ENCODE measurements around the gene AGAP1. TPM values are rescaled to one million over a fixed set of nuclear protein-coding genes. Genes with fewer than 3 reads are reported as not detected.
A peak's percentile ranks its signal among the peaks of the same experiment; 100 is the strongest.

Gene AGAP1
- polyA plus RNA-seq, 10 donors = 24.0 to 34.1 (median 27.4) TPM

DNA sequence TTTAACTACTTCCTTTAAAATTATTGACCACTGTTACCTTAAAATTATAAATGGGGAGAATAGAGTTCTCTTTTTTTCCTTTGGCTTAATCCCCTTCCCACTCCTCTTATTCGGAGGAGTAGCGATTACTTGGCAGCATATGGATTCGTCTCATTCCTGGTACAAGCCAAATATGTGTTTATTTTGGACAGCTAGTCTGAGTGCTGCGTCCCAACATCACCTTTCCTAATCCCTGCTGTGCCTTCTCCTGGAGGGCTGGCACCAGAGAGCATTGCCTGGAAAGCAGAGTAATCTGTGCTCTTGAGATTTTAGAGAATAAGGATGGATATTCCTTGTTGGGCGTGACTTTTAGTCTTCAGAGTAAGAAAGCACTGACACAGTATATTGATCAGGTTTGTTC lies 185.6 kb downstream of the AGAP1 start:
- no peak for DNase-seq

DNA sequence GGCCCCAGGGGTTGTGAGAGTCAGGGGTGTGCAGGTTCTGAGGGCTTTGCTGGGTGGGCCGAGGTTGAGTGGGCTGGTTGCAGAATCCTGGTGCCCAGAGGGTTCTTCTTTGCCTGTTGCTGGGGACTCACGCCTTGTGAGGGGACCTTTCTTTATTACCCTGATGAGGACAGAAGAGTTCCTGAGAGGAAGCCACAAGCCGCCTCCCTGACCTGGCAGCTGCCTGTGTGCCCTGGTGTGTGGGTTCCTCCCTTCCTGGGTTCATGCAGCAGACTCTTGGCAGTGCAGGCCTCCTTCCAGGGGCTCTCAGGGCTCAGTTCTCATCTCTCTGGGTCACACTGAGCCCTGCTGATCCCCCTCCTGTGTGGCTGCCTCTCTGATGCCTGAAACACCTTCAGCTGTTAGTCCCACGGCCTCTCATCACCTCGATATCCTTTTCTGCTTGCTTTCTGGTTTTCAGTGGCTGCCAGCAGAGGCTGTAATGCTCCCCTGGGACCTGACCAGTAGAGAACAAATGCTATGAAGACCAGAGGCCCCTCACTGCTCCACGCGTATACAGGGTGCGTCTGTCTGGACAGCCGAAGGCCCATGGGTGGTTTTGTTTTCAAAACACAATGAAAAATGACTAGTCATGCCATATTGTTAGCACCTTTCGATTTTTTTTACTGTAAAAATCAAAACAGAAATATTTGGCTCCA lies 191.3 kb downstream of the AGAP1 start:
- DNase-seq = no peak

GRCh38 chr2:235688511-235689426 lies 194.9 kb downstream of the AGAP1 start:
- DNase-seq = no peak

DNA sequence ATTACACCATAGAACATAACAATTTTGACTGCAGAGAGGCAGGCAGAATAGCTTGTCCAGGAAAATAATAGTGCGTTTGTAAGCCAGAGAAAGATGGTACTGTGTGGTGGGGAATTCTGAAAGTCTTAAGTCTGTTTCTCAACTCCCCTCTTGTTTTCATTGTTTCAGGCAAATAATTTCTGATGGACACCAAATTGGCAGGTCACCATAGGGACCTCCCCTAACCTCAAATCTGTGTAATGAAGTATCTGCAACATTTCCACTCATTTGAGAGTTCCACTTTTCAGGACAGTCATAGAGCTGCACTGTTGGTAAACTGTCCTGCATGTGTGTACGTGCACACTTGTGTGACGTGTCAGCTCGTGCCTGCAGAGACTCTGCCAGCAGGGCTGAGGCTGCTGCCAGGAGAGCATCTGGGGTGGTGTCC lies 195.6 kb downstream of the AGAP1 start:
- DNase-seq = no peak

DNA sequence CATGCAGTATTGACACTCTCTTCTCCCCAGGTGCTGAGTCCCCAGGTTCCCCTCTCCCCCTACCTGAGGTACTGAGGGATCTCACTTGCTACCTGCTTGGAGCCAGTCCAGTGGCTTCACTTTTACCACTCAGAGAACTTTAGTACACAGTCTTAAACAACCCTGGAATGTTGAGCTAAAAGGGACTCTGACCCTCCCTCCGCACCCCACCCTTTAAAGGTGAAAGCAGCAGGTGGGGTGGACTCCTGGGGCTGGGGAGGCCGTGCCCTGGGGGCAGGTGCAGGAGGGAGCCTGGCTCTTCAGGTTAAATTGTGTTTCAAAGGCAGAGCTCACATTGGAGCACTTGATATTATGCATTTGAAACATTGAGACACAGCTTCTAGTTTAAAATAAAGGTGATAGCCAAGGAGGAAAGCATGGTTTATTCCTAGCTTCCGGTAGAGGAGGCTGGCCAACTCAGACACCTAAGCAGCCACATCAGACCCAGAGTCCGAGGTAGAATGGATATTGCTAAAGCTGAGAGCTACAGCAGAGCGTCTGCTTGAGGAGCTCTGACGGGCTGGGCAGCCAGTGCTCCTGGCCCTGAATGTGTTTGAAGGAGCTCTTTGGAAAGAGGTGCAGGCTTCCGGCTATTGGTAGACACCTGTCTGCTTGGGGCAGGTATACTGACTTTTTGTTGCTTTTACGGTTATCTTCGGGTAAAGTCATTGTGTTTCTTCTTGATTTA lies 196.4 kb downstream of the AGAP1 start:
- DNase-seq = no peak

DNA sequence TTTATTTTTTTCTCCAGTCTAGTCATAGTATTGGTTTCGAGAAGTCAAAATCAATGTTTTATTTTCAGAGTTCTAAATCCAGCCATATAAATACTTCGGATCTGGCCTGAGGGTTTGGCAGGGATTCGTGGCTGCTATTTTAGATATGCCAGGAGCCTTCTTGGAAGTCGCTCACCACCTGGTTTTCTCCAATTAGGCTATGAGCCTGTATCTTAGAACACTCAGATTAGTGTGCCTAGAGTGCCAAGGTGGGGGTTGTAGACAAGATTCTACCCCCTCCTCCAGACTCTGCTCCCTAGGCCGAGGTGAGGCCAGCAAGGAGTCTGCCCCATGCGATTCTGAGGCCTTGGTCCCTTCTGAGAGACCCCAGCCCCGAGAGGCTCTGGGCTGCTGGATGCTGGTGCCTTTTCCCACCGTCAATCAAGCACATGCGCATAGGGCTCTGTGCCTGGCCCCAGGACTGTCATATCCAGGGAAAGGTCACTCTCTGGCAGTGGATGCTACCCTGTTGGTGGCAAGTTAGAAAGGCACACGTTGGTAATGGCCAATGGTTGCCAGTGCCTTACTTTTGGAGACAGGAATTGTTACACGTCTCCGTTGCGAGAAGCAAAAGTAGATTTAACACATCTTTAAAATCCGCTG lies 197.1 kb downstream of the AGAP1 start:
- DNase-seq = no peak

DNA sequence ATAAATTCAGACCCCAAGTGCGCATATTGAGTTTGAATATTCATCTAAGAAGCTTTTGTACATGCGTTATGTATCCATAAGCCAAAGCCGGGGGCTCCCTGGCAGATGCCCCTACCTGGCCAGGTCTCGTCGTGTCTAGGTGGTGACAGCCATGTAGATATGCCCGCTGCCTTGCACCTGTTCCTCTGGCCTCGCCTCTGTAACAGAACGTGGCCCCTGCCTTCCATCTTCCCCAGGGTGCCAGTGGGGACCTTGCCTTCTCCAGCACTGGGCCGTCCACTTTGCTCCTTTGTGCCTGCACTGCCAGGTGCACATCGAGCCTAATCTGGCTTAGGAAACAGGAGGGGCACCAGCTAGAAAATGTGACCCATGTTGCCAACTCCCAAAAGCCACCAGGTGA lies 198.2 kb downstream of the AGAP1 start:
- DNase-seq = no peak

DNA sequence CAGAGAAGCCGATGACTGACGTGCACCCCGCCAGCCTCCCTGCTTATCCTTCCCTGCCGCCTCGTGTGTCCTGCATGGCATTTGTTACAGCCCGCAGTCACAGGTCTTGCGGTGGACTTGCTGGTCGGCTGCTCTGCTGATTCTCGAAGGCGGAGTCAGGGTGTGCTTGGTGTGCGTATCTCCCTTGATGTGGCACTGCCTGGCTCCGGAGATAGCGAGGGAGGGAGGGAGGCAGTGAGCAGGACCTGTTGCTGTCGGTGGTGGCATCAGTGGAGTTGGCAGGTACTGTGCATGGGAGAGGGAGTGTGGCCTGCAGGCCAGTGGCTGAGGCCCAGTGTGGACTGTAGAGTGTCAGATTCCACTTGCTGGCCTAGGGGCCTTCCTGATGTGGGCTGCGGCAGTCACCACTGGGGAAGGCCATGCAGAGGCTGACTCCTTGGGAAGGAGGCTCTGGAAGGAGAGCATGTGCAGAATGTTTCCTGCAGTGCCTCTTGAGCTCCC lies 198.9 kb downstream of the AGAP1 start:
- no peak for DNase-seq

DNA sequence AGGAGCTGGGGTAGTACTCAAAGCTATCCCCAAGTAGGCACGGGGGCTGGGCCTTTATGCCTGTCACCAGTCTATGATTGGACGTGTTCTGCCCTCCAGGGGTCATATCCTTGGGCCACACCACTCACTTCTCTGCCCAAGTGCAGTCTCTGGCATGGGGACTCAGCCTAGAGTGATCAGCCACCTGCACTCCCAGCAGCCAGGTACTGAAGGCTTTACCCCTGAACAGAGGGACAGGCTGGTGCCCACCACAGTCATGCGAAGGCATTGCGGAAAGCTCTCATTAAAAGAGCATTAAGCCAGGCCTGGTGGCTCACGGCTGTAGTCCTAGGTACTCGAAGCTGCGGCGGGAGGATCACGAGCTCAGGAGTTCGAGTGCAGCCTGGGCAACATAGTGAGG lies 199.4 kb downstream of the AGAP1 start:
- DNase-seq = no peak

- no peak for DNase-seq
Observed at GRCh38 chr2:235694721-235695601, 201.1 kb downstream of the AGAP1 start.

- DNase-seq = no peak
Observed at GRCh38 chr2:235695602-235695895, 201.7 kb downstream of the AGAP1 start.

DNA sequence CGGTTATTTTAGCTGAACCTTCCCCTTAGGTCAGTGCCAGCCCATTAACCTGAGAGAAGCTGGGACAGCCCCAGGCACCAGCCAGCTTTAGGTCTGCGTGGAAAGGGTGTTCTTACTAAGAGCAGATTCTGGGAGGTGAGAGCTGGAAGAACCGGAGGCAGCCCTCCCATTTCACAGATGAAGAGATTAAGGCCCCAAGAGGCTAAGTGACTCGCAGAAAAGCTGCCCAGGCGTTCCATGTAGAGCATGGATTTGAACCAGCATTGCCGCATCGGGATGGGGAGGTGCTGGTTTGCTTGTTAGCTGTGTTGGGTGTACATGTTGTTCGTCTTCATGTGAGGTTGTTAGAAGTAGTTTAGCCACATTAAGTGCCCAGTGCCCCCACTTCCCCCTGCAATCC lies 203.2 kb downstream of the AGAP1 start:
- no peak for DNase-seq

- DNase-seq = peak in 1 of 3 donors; percentile 50
Observed at GRCh38 chr2:235698028-235698427, 204.2 kb downstream of the AGAP1 start.

- DNase-seq = no peak
Observed at GRCh38 chr2:235698491-235698890, 204.6 kb downstream of the AGAP1 start.

DNA sequence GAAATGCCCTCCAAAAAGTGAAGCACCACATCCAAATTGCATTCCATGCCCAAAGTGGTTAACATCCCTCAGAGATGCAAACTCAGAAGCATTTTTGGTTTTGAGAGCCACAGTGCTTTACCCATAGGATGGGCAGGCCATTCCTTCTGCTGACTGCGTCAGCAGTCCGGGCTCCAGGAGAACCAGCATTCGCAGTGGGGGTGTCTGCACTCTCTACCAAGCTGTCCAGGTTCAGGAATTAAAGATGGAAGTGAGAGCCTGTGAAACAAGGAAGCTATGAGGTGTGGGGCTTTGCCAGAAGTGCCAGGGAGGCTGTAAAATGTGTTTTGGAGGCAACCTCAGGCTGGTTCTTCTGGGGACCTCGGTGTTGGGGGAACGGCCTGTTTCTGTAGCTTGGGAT lies 205.7 kb downstream of the AGAP1 start:
- no peak for DNase-seq

DNA sequence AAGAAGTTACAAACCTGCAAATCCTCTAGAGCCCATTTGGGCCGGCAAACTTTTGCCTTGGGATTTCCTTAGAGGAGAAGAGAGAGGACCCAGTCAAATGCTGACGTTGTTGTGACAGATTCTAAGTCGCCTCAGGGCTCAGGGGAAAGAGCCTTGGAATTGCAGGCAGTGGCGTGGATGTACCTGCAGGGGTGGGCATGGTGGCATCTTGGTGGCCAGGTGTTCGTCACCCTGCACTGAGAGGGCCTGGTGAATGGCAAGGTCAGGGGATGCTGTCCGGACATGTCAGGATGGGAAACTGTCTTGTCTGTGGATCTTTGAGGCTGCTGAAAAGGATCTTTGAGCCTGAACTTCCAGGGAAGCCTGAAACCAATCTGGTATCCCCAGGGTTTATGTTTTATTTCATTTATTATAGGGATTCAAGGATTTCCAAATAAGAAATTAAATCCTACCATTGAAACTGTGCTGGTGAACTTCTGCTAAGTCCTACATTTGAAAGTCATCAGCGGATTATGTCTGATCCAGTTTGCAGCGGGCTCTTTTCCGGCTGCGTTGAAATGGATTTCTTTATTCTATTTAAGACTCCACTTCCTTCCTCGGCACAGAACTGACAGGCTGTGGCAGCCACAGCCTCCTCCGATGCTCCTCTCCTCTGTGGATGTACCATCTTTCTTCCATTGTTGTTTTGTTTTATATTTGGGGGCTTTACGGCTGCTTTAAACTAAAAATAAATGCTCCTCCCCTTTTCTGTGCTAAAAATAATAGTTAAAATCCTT lies 207.6 kb downstream of the AGAP1 start:
- DNase-seq = no peak

DNA sequence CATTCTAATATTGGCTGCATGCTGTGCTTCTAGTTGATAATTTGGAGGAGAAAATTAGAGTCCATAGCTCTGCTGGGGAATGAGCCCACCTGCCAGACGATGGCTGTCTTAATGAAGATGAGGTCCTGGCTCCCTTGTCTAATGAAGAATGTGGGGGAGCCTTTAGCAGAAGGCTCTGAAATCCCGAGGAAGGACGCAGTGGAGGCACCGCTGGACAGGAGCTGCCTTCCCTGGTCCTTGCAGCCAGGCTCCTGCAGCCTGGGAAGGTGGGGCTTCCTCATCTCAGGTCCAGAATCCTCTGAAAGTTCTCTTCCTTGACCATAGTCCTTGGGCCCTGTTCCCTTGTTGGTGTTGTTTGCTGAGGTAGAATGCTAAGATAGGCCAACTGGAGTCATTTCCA lies 208.3 kb downstream of the AGAP1 start:
- DNase-seq = no peak

GRCh38 chr2:235703711-235704295 lies 210.0 kb downstream of the AGAP1 start:
- DNase-seq = no peak

DNA sequence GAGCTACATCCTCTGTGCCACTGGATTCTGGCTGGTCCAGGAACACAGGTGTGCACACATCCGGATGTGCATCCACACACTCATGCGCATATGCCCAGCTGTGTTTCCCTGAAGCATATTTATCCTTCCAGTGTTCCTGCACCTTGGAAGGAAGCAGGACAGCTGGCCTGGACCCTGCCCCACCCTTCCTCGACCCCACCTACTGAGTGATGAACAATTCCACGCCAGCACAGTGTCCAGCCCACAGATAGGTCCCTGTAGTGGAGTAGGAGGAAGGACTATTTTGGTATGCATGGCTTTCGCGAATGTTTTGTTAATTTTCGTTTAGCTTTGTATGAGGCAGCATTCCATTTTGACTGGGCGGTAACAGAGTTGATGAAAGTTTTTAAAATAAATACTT lies 211.5 kb downstream of the AGAP1 start:
- DNase-seq = no peak

GRCh38 chr2:235706506-235706905 lies 212.7 kb downstream of the AGAP1 start:
- no peak for DNase-seq

Data from muscle of back (tissue), 11 donors.